ENCODE results near the gene BST1.
"Not testable (repeated sequence)": the region's sequence is repeated elsewhere in the genome, so short reads cannot be mapped to it uniquely, and the experiment has no call there.

BST1 gene

GRCh38 chr4:15719506-15719905 is 16.6 kb downstream of the BST1 start:
- in situ Hi-C loops (cut with HindIII; ENCODE audit: low pct_unique_long_range_greater_than_20kb, low sequenced_read_pairs), result no loop called here
- DNase-seq (ENCODE audit: low read depth in 1 of 2, low spot score in 1 of 2), result no peak
- no peak for TF ChIP-seq JUND (IDR thresholded peaks at IDR 0.05; ENCODE audit: low read depth)

DNA sequence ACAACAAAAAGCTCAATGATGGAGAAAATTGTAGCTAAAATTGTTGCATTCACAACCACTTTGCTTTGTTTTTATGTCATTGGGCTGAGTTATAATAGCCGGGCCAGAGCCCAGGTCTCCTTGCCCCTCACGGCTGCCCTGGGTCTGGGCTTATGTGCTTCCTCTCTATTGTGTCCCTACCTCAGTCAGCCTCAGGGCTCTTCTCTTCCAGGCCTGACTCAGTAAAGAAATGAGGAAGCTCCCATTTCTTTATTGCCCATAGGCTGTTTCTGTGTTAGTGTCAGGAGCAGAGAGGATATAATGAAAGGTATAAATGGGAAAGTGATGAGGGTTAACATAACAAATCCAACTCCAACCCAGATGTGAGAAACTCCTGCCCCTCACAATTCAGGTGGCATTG is 18.0 kb downstream of the BST1 start:
- in situ Hi-C loops (cut with HindIII; ENCODE audit: low pct_unique_long_range_greater_than_20kb, low sequenced_read_pairs), result no loop called here
- DNase-seq (ENCODE audit: low read depth in 1 of 2, low spot score in 1 of 2), result no peak
- no peak for TF ChIP-seq JUND (IDR thresholded peaks at IDR 0.05; ENCODE audit: low read depth)

- in situ Hi-C loops (cut with HindIII; ENCODE audit: low pct_unique_long_range_greater_than_20kb, low sequenced_read_pairs), result no loop called here
- no peak for TF ChIP-seq JUND (IDR thresholded peaks at IDR 0.05; ENCODE audit: low read depth)
- DNase-seq (ENCODE audit: low read depth in 1 of 2, low spot score in 1 of 2), result no peak
These were observed 22.7 kb downstream of the BST1 start for GRCh38 chr4:15725608-15726007.

DNA sequence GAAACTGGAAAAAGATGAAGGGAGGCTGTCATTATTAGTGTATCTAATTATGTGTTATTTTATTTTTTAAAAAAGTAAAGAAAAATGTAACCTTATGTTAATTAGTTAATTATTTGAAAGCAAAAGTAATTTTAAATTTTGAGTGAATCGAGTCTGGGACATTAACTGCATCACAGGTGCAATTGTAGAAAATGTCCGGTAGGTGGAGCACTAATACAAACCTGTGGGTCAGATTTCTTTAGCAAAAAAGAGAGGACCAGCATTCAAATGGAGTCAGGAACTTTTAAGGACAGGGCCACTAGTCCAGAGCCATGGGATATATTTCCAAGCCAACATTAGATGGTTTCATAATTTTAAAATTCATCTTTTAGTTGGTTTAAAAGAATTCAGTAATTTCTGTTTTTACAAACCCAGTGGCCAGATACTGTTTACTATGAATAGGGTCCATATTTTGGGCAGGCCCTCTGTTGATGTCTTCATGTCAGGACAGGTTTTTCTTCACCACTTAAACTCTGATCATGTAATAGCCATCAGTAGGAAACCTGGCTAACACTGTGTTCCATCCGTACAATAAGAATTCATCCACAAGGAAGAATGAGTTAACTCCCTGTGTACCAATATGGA is 27.2 kb downstream of the BST1 start:
- DNase-seq (ENCODE audit: low read depth in 1 of 2, low spot score in 1 of 2), result peak; percentile 22 to 53
- no peak for TF ChIP-seq JUND (IDR thresholded peaks at IDR 0.05; ENCODE audit: low read depth)
- in situ Hi-C loops (cut with HindIII; ENCODE audit: low pct_unique_long_range_greater_than_20kb, low sequenced_read_pairs), result no loop called here

GRCh38 chr4:15733061-15733460 is 30.2 kb downstream of the BST1 start:
- DNase-seq (ENCODE audit: low read depth in 1 of 2, low spot score in 1 of 2); in situ Hi-C loops (cut with HindIII; ENCODE audit: low pct_unique_long_range_greater_than_20kb, low sequenced_read_pairs): not testable (repeated sequence)

DNA sequence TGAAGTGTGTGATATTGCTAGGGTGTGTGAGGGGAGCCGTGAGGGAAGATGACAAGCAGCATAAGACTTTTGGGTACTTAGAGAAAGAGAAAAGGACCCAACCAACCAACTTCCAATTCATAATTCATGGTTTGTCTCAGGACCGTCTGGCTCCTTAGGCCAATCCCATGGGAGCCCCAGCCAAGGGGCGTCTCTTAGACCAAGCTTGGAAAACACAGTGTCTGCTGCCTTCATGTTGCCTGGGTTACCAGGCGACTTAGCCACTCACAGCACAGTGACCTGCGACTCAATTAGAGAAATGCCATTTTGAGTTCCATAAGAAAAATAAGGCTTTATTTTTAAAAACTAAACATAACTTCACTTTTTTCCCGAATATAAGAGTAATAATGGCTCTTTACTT is 32.7 kb downstream of the BST1 start:
- in situ Hi-C loops (cut with HindIII; ENCODE audit: low pct_unique_long_range_greater_than_20kb, low sequenced_read_pairs), result no loop called here
- no peak for TF ChIP-seq JUND (IDR thresholded peaks at IDR 0.05; ENCODE audit: low read depth)
- no peak for DNase-seq (ENCODE audit: low read depth in 1 of 2, low spot score in 1 of 2)

DNA sequence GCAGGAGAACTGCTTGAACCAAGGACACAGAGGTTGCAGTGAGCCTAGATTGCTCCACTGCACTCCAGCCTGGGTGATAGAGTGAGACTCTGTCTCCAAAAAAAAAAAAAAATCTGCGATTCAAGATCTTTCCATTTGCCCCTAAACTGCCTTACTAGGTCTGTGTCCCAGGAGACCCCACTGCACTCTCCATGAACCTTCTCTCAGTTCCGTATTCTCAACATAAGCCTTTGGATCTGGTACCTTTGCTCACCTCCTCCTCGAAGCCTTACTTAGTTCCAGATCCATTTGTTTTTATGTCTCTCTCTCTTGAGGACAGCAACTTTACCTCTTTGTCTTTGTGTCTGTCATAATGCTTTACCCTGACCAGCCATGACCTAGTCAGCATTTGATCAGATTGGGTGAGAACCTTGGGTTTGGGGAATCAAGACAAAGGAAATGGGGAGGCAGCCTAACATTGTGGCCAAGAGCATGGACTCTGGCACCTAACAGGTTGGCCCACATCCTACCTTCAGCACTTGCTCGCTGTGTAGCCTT is 33.7 kb downstream of the BST1 start:
- no peak for TF ChIP-seq JUND (IDR thresholded peaks at IDR 0.05; ENCODE audit: low read depth)
- in situ Hi-C loops (cut with HindIII; ENCODE audit: low pct_unique_long_range_greater_than_20kb, low sequenced_read_pairs), result no loop called here
- no peak for DNase-seq (ENCODE audit: low read depth in 1 of 2, low spot score in 1 of 2)

GRCh38 chr4:15737255-15737654 is 34.4 kb downstream of the BST1 start:
- no peak for DNase-seq (ENCODE audit: low read depth in 1 of 2, low spot score in 1 of 2)
- in situ Hi-C loops (cut with HindIII; ENCODE audit: low pct_unique_long_range_greater_than_20kb, low sequenced_read_pairs), result no loop called here
- TF ChIP-seq JUND (IDR thresholded peaks at IDR 0.05; ENCODE audit: low read depth), result no peak

GRCh38 chr4:15738877-15739276 is 36.0 kb downstream of the BST1 start:
- TF ChIP-seq JUND (IDR thresholded peaks at IDR 0.05; ENCODE audit: low read depth), result no peak
- in situ Hi-C loops (cut with HindIII; ENCODE audit: low pct_unique_long_range_greater_than_20kb, low sequenced_read_pairs), result no loop called here
- no peak for DNase-seq (ENCODE audit: low read depth in 1 of 2, low spot score in 1 of 2)

- TF ChIP-seq JUND (IDR thresholded peaks at IDR 0.05; ENCODE audit: low read depth), result no peak
- in situ Hi-C loops (cut with HindIII; ENCODE audit: low pct_unique_long_range_greater_than_20kb, low sequenced_read_pairs), result no loop called here
- DNase-seq (ENCODE audit: low read depth in 1 of 2, low spot score in 1 of 2), result peak in 1 of 2 experiments; percentile 55
These were observed 38.0 kb downstream of the BST1 start for GRCh38 chr4:15740764-15741404.

DNA sequence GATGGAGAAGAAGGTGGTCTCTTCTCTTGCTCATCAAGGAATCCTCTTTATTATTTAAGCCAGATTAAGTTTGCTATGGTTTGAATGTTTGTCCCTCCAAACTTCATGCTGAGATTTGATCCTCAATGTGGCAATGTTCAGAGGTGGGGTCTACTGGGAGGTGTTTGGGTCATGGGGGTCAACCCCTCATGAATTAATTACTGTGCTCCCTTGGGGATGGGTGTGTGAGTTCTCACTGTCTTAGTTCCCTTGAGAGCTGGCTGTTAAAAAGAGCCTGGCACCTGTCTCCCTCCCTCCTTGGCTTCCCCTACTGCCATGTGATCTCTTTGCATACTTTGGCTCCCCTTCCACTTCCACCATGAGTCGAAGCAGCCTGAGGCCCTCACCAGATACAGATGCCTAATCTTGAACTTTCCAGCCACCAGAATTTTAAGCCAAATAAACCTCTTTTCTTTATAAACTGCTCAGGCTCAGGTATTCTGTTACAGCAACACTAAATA is 39.3 kb downstream of the BST1 start:
- in situ Hi-C loops (cut with HindIII; ENCODE audit: low pct_unique_long_range_greater_than_20kb, low sequenced_read_pairs), result no loop called here
- no peak for DNase-seq (ENCODE audit: low read depth in 1 of 2, low spot score in 1 of 2)
- TF ChIP-seq JUND (IDR thresholded peaks at IDR 0.05; ENCODE audit: low read depth), result no peak

DNA sequence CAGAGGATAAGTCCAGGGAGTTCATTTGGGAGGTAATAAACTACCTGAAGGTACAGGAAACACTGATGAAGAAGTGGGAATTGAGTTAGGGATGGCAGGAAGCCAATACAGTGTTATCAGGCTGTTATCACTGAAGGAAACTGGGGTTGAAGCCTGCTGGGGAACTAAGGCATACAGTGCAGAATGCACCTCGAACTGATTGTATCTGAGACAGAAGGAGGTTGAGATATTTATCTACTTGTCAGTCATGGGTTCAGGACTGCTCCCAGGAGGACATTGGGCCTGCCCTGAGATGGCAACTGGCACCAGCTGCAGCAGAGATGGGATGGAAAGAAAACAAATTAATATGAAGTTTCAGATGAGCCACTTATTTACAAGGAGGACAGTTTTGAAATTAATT is 39.8 kb downstream of the BST1 start:
- no peak for DNase-seq (ENCODE audit: low read depth in 1 of 2, low spot score in 1 of 2)
- TF ChIP-seq JUND (IDR thresholded peaks at IDR 0.05; ENCODE audit: low read depth), result no peak
- in situ Hi-C loops (cut with HindIII; ENCODE audit: low pct_unique_long_range_greater_than_20kb, low sequenced_read_pairs), result no loop called here

GRCh38 chr4:15744016-15744545 is 41.2 kb downstream of the BST1 start:
- no peak for TF ChIP-seq JUND (IDR thresholded peaks at IDR 0.05; ENCODE audit: low read depth)
- DNase-seq (ENCODE audit: low read depth in 1 of 2, low spot score in 1 of 2), result no peak
- in situ Hi-C loops (cut with HindIII; ENCODE audit: low pct_unique_long_range_greater_than_20kb, low sequenced_read_pairs), result no loop called here

Data from T47D (cell line).